HEK293T (cell line): ENCODE measurements around the gene GPR65.

Experiments
- ARNT ChIP-seq: fragments of 450-650 bp; IDR thresholded peaks from 2 replicates; pipeline ENCODE4 v1.6.1; 2017; ENCODE audit warnings: mild to moderate bottlenecking
- BHLHE40 ChIP-seq: fragments of 450-650 bp; IDR thresholded peaks from 2 replicates; pipeline ENCODE4 v1.6.1; 2016; ENCODE audit warnings: mild to moderate bottlenecking, moderate library complexity, borderline replicate concordance
- CTBP1 ChIP-seq: fragments of 450-650 bp; IDR thresholded peaks from 2 replicates; pipeline ENCODE4 v1.6.1; 2016; ENCODE audit warnings: borderline replicate concordance
- FOXA1 ChIP-seq: fragments of 450-650 bp; IDR thresholded peaks from 2 replicates; pipeline ENCODE4 v1.6.1; 2016; ENCODE audit warnings: mild to moderate bottlenecking
- FOXK2 ChIP-seq: fragments of 450-650 bp; IDR thresholded peaks from 2 replicates; pipeline ENCODE4 v1.6.1; 2016; ENCODE audit warnings: mild to moderate bottlenecking
- FOXM1 ChIP-seq: fragments of 450-650 bp; IDR thresholded peaks from 2 replicates; pipeline ENCODE4 v1.6.1; 2017; ENCODE audit warnings: mild to moderate bottlenecking, borderline replicate concordance
- HDGF ChIP-seq: fragments of 450-650 bp; IDR thresholded peaks from 2 replicates; pipeline ENCODE4 v1.6.1; 2017; ENCODE audit warnings: antibody characterized with exemption, borderline replicate concordance
- LEF1 ChIP-seq: fragments of 450-650 bp; IDR thresholded peaks from 2 replicates; pipeline ENCODE4 v1.6.1; 2017; ENCODE audit warnings: mild to moderate bottlenecking, borderline replicate concordance
- NFRKB ChIP-seq: fragments of 450-650 bp; IDR thresholded peaks from 2 replicates; pipeline ENCODE4 v1.6.1; 2016; ENCODE audit warnings: mild to moderate bottlenecking, moderate library complexity
- PKNOX1 ChIP-seq: fragments of 450-650 bp; IDR thresholded peaks from 2 replicates; pipeline ENCODE4 v1.6.1; 2016
- SP1 ChIP-seq: fragments of 450-650 bp; IDR thresholded peaks from 2 replicates; pipeline ENCODE4 v1.6.1; 2017
- SUZ12 ChIP-seq: fragments of 450-650 bp; IDR thresholded peaks from 2 replicates; pipeline ENCODE4 v1.6.1; 2016; ENCODE audit warnings: mild to moderate bottlenecking
- TARDBP ChIP-seq: fragments of 450-650 bp; IDR thresholded peaks from 2 replicates; pipeline ENCODE4 v1.6.1; 2016
- ZNF384 ChIP-seq: fragments of 450-650 bp; IDR thresholded peaks from 2 replicates; pipeline ENCODE4 v1.6.1; 2016

- TF ChIP-seq TARDBP (no peak), HDGF (no peak), SUZ12 (no peak), FOXA1 (no peak), LEF1 (no peak), PKNOX1 (no peak), SP1 (no peak), FOXK2 (no peak), BHLHE40 (no peak), ZNF384 (no peak), ARNT (no peak), CTBP1 (no peak), FOXM1 (no peak), NFRKB (no peak)
Measured at GRCh38 chr14:87979689-87980088, 25.2 kb upstream of the GPR65 start.
